Naive thymus-derived CD4-positive, alpha-beta T cell (primary cell): Measurements from ENCODE around the gene GPX5. TPM values are rescaled to one million over a fixed set of nuclear protein-coding genes. Genes with fewer than 3 reads are reported as not detected.
"Not testable (repeated sequence)": the region's sequence is repeated elsewhere in the genome, so short reads cannot be mapped to it uniquely, and the experiment has no call there.

Experiments
- ATAC-seq: fragments of 150-1000 bp; cut with Tn5 transposase; 2 replicates; pipeline ENCODE4 v1.10.0; 2021; ENCODE audit warnings: mild to moderate bottlenecking, moderate library complexity
- CTCF ChIA-PET: fragments of 350-600 bp; sonication (Branson Sonifier 250); formaldehyde crosslinking; loops from one replicate; lab custom pipeline; 2021; ENCODE audit warnings: antibody characterized with exemption; lab: Charles Lee
- POLR2A ChIA-PET: fragments of 350-600 bp; sonication (Branson Sonifier 250); formaldehyde crosslinking; loops from one replicate; lab custom pipeline; 2021; ENCODE audit warnings: antibody characterized with exemption, inconsistent platforms; lab: Charles Lee
- DNase-seq, 9 donors: peaks; one replicate each; pipeline versions ENCODE4 v3.0.0 to v3.0.0-alpha.2; 2020 to 2022; ENCODE audit warnings: mixed read lengths in 1 of 9
- H3K27ac ChIP-seq: one replicate; pipeline ENCODE4 v1.7.0; 2013; ENCODE audit warnings: mild to moderate bottlenecking, low read depth, low read length, moderate library complexity
- H3K27me3 ChIP-seq, 2 donors: one replicate each; pipeline ENCODE4 v1.7.0; 2013; ENCODE audit warnings: low read length in 2 of 2, mild to moderate bottlenecking in 2 of 2, moderate library complexity in 2 of 2; ENCODE audit not compliant: control insufficient read depth in 2 of 2, insufficient read depth in 2 of 2
- H3K36me3 ChIP-seq, 3 experiments: 1 replicate in 2 of 3; 2 replicates in 1 of 3; pipeline ENCODE4 v1.7.0; 2013; ENCODE audit warnings: low read length in 3 of 3, mild to moderate bottlenecking in 3 of 3, moderate library complexity in 1 of 3; ENCODE audit not compliant: insufficient read depth in 3 of 3, control insufficient read depth in 2 of 3
- H3K4me1 ChIP-seq, 2 donors: one replicate each; pipeline ENCODE4 v1.7.0; 2013; ENCODE audit warnings: low read length in 2 of 2, mild to moderate bottlenecking in 2 of 2, moderate library complexity in 1 of 2; ENCODE audit not compliant: control insufficient read depth in 2 of 2, insufficient read depth in 2 of 2
- H3K4me3 ChIP-seq: 2 replicates; pipeline ENCODE4 v1.7.0; 2013; ENCODE audit warnings: mild to moderate bottlenecking, low read length
- H3K9me3 ChIP-seq, 3 experiments: 1 replicate in 2 of 3; 2 replicates in 1 of 3; pipeline ENCODE4 v1.7.0; 2013; ENCODE audit warnings: low read length in 3 of 3; ENCODE audit not compliant: control insufficient read depth in 2 of 3
- H3K27ac Mint-ChIP-seq, 9 donors: one replicate each; pipeline ENCODE4 v1.8.0; 2020 to 2022; ENCODE audit warnings: mixed read lengths in 9 of 9, mild to moderate bottlenecking in 8 of 9, moderate library complexity in 5 of 9, inconsistent platforms in 2 of 9
- H3K27me3 Mint-ChIP-seq, 5 donors: one replicate each; pipeline ENCODE4 v1.8.0; 2021 to 2022; ENCODE audit warnings: mixed read lengths in 5 of 5, mild to moderate bottlenecking in 1 of 5
- H3K36me3 Mint-ChIP-seq, 5 donors: one replicate each; pipeline ENCODE4 v1.8.0; 2020 to 2022; ENCODE audit warnings: mixed read lengths in 5 of 5, mild to moderate bottlenecking in 3 of 5, inconsistent platforms in 1 of 5
- H3K4me1 Mint-ChIP-seq, 7 donors: one replicate each; pipeline ENCODE4 v1.8.0; 2020 to 2022; ENCODE audit warnings: mixed read lengths in 7 of 7, mild to moderate bottlenecking in 3 of 7, inconsistent platforms in 1 of 7
- H3K4me3 Mint-ChIP-seq, 10 donors: one replicate each; pipeline ENCODE4 v1.8.0; 2020 to 2022; ENCODE audit warnings: mild to moderate bottlenecking in 10 of 10, mixed read lengths in 10 of 10, moderate library complexity in 6 of 10, inconsistent platforms in 2 of 10
- H3K9me3 Mint-ChIP-seq, 11 donors: one replicate each; pipeline ENCODE4 v1.8.0; 2020 to 2022; ENCODE audit warnings: mixed read lengths in 11 of 11, mild to moderate bottlenecking in 4 of 11, inconsistent platforms in 1 of 11, moderate library complexity in 1 of 11
- intact Hi-C, 2 donors: fragments of 100-400 bp; cut with micrococcal nuclease; formaldehyde crosslinking; loops; one replicate each; pipeline ENCODE4 v1.15.1; 2023
- polyA plus RNA-seq, 2 donors: library from polyadenylated mRNA; unstranded; fragments of 300-500 nt; fragmentation: Illumina TruSeq; gene quantifications; one replicate each; pipeline ENCODE4 v1.2.3, GENCODE V29; 2021
- total RNA-seq, 6 experiments: library from RNA in 5 of 6; stranded (reverse) in 5 of 6; gene quantifications; 1 replicate in 5 of 6; 2 replicates in 1 of 6; pipeline ENCODE4 v1.2.3 and lab custom pipeline; 2021 to 2026

Gene GPX5
- total and polyA plus RNA-seq, 7 experiments from 2014 or later = not detected

GRCh38 chr6:28506807-28507475, 18.7 kb upstream of the GPX5 start:
- peak; percentile 37 for ATAC-seq
- peak in 4 of 9 donors; percentile 6 to 17 (median 10) for DNase-seq
- Mint-ChIP-seq H3K27ac (peak overlapping the region; percentile 10 to 82 (median 64)), H3K9me3 (no peaks in the 10 kb centered on the region), H3K36me3 (peaks cover 0 to 4% (median 0%) of the 10 kb centered on the region in 5 donors), H3K4me1 (peaks cover 11 to 28% (median 20%) of the 10 kb centered on the region in 7 donors), H3K4me3 (peak overlapping the region in 9 of 10 donors; percentile 14 to 70 (median 56)), H3K27me3 (peaks cover 0 to 16% (median 9%) of the 10 kb centered on the region in 5 donors)
- H3K9me3 ChIP-seq = no peaks in the 10 kb centered on the region
- ChIA-PET CTCF (interaction anchor here (0.6 kb wide), 2 partner anchors 10 to 261 kb away, joined by 3 to 4 read pairs; no protein-coding TSS in a partner anchor), POLR2A (interaction anchor here (0.5 to 1.4 kb wide), 3 partner anchors 11 to 19 kb away, joined by 3 read pairs; partner anchors contain the start of gene GPX5)
- intact Hi-C loops = loop anchor here (1.0 to 5.0 kb wide), 4 partner anchors 16 to 35 kb away; no protein-coding TSS in a partner anchor
- no peaks in the 10 kb centered on the region for H3K4me1 ChIP-seq
- no peak overlapping the region for H3K27ac ChIP-seq
- H3K4me3 ChIP-seq = no peak overlapping the region
- no peaks in the 10 kb centered on the region for H3K36me3 ChIP-seq
- no peaks in the 10 kb centered on the region for H3K27me3 ChIP-seq

- Histone ChIP-seq H3K27ac (no peak overlapping the region), H3K27me3 (no peaks in the 10 kb centered on the region), H3K9me3 (no peaks in the 10 kb centered on the region), H3K36me3 (no peaks in the 10 kb centered on the region), H3K4me3 (no peak overlapping the region), H3K4me1 (no peaks in the 10 kb centered on the region)
- H3K36me3 Mint-ChIP-seq = peaks cover 0 to 4% (median 0%) of the 10 kb centered on the region in 5 donors
- peaks cover 7 to 16% (median 11%) of the 10 kb centered on the region in 7 donors for H3K4me1 Mint-ChIP-seq
- ATAC-seq (no peak), DNase-seq (no peak)
- H3K4me3 Mint-ChIP-seq = no peak overlapping the region
- no peaks in the 10 kb centered on the region for H3K9me3 Mint-ChIP-seq
- POLR2A ChIA-PET = no interaction called here
- intact Hi-C loops = no loop called here
- no peak overlapping the region for H3K27ac Mint-ChIP-seq
- H3K27me3 Mint-ChIP-seq = peaks cover 0 to 34% (median 25%) of the 10 kb centered on the region in 5 donors
- CTCF ChIA-PET = interaction anchor here (0.7 kb wide), 1 partner anchor 12 kb away, joined by 3 read pairs; no protein-coding TSS in a partner anchor
Measured at GRCh38 chr6:28511628-28512300, 13.9 kb upstream of the GPX5 start.

GRCh38 chr6:28512387-28512786, 13.3 kb upstream of the GPX5 start:
- peaks cover 0 to 37% (median 27%) of the 10 kb centered on the region in 5 donors for H3K27me3 Mint-ChIP-seq
- H3K9me3 ChIP-seq, H3K9me3 Mint-ChIP-seq, H3K4me3 ChIP-seq, DNase-seq, H3K36me3 ChIP-seq, H3K4me1 Mint-ChIP-seq, H3K36me3 Mint-ChIP-seq, POLR2A ChIA-PET, H3K27ac ChIP-seq, H3K4me1 ChIP-seq, H3K4me3 Mint-ChIP-seq, intact Hi-C loops, ATAC-seq, H3K27ac Mint-ChIP-seq, H3K27me3 ChIP-seq: not testable (repeated sequence)
- CTCF ChIA-PET = interaction anchor here (0.7 kb wide), 1 partner anchor 13 kb away, joined by 3 read pairs; no protein-coding TSS in a partner anchor

GRCh38 chr6:28515676-28516075, 10.0 kb upstream of the GPX5 start, which contains the start of gene GPX6:
Gene GPX6, minus strand, starts transcription at chr6:28515793. Its CDS starts 50 bp downstream, at chr6:28515743.
- H3K9me3 Mint-ChIP-seq = peaks cover 0 to 2% (median 0%) of the 10 kb centered on the region in 11 donors
- Histone ChIP-seq H3K27ac (no peak within 1 kb of the TSS), H3K36me3 (no peaks in the 10 kb centered on the region), H3K9me3 (no peaks in the 10 kb centered on the region), H3K27me3 (no peaks in the 10 kb centered on the region), H3K4me1 (no peaks in the 10 kb centered on the region), H3K4me3 (no peak within 1 kb of the TSS)
- ATAC-seq (no peak), DNase-seq (no peak)
- no peaks in the 10 kb centered on the region for H3K36me3 Mint-ChIP-seq
- ChIA-PET POLR2A (no interaction called here), CTCF (interaction anchor here (0.6 to 1.4 kb wide), 2 partner anchors 20 to 335 kb away, joined by 3 to 4 read pairs; no protein-coding TSS in a partner anchor)
- H3K27ac Mint-ChIP-seq = no peak within 1 kb of the TSS
- peaks cover 0 to 63% (median 37%) of the 10 kb centered on the region in 5 donors for H3K27me3 Mint-ChIP-seq
- H3K4me1 Mint-ChIP-seq = no peaks in the 10 kb centered on the region
- intact Hi-C loops = no loop called here
- no peak within 1 kb of the TSS for H3K4me3 Mint-ChIP-seq

GRCh38 chr6:28517964-28518363, 7.7 kb upstream of the GPX5 start:
- H3K4me3 ChIP-seq = no peak overlapping the region
- no peak overlapping the region for H3K27ac ChIP-seq
- DNase-seq (no peak), ATAC-seq (no peak)
- CTCF ChIA-PET = no interaction called here
- no peak overlapping the region for H3K27ac Mint-ChIP-seq
- peaks cover 2 to 11% (median 9%) of the 10 kb centered on the region in 7 donors for H3K4me1 Mint-ChIP-seq
- H3K27me3 ChIP-seq = no peaks in the 10 kb centered on the region
- no peaks in the 10 kb centered on the region for H3K9me3 ChIP-seq
- peaks cover 0 to 2% (median 0%) of the 10 kb centered on the region in 11 donors for H3K9me3 Mint-ChIP-seq
- H3K4me3 Mint-ChIP-seq = no peak overlapping the region
- intact Hi-C loops = no loop called here
- H3K36me3 Mint-ChIP-seq = no peaks in the 10 kb centered on the region
- H3K4me1 ChIP-seq = peaks cover 0 to 6% of the 10 kb centered on the region in 2 donors
- POLR2A ChIA-PET = interaction anchor here (0.6 to 1.6 kb wide), 2 partner anchors 12 to 117 kb away, joined by 3 to 6 read pairs; no protein-coding TSS in a partner anchor
- H3K36me3 ChIP-seq = no peaks in the 10 kb centered on the region
- H3K27me3 Mint-ChIP-seq = peaks cover 0 to 71% (median 42%) of the 10 kb centered on the region in 5 donors

GRCh38 chr6:28522594-28523240, 3.0 kb upstream of the GPX5 start:
- no peaks in the 10 kb centered on the region for H3K36me3 ChIP-seq
- peaks cover 0 to 2% (median 0%) of the 10 kb centered on the region in 5 donors for H3K36me3 Mint-ChIP-seq

More at GRCh38 chr6:28522594-28523240, 3.0 kb upstream of the GPX5 start:
- H3K27ac Mint-ChIP-seq = peak overlapping the region in 4 of 9 donors; percentile 24 to 79 (median 59)
- Histone ChIP-seq H3K27me3 (no peaks in the 10 kb centered on the region), H3K4me3 (no peak overlapping the region), H3K4me1 (peaks cover 0 to 25% of the 10 kb centered on the region in 2 donors), H3K9me3 (no peaks in the 10 kb centered on the region), H3K27ac (no peak overlapping the region)
- ChIA-PET POLR2A (interaction anchor here (0.6 kb wide), 1 partner anchor 19 kb away, joined by 3 read pairs; no protein-coding TSS in a partner anchor), CTCF (interaction anchor here (1.2 to 1.5 kb wide), 3 partner anchors 8 to 27 kb away, joined by 3 to 5 read pairs (median 4); no protein-coding TSS in a partner anchor)
- H3K9me3 Mint-ChIP-seq = peaks cover 0 to 2% (median 0%) of the 10 kb centered on the region in 11 donors
- peaks cover 10 to 40% (median 30%) of the 10 kb centered on the region in 7 donors for H3K4me1 Mint-ChIP-seq
- intact Hi-C loops = loop anchor here in 1 of 2 donors (1.0 to 2.0 kb wide), 2 partner anchors 16 to 20 kb away; no protein-coding TSS in a partner anchor
- peak overlapping the region in 7 of 10 donors; percentile 13 to 77 (median 68) for H3K4me3 Mint-ChIP-seq
- peaks cover 0 to 65% (median 45%) of the 10 kb centered on the region in 5 donors for H3K27me3 Mint-ChIP-seq
- ATAC-seq = no peak
- no peak for DNase-seq
